HG02973 (cell line): ENCODE measurements around the gene RMC1.
"Not testable (repeated sequence)": the region's sequence is repeated elsewhere in the genome, so short reads cannot be mapped to it uniquely, and the experiment has no call there.

Source experiments
- ATAC-seq: cut with Tn5 transposase; IDR thresholded peaks from one replicate; pipeline ENCODE4 v1.9.1; 2021; ENCODE audit warnings: moderate library complexity; ENCODE audit not compliant: unreplicated experiment

The RMC1 gene

DNA sequence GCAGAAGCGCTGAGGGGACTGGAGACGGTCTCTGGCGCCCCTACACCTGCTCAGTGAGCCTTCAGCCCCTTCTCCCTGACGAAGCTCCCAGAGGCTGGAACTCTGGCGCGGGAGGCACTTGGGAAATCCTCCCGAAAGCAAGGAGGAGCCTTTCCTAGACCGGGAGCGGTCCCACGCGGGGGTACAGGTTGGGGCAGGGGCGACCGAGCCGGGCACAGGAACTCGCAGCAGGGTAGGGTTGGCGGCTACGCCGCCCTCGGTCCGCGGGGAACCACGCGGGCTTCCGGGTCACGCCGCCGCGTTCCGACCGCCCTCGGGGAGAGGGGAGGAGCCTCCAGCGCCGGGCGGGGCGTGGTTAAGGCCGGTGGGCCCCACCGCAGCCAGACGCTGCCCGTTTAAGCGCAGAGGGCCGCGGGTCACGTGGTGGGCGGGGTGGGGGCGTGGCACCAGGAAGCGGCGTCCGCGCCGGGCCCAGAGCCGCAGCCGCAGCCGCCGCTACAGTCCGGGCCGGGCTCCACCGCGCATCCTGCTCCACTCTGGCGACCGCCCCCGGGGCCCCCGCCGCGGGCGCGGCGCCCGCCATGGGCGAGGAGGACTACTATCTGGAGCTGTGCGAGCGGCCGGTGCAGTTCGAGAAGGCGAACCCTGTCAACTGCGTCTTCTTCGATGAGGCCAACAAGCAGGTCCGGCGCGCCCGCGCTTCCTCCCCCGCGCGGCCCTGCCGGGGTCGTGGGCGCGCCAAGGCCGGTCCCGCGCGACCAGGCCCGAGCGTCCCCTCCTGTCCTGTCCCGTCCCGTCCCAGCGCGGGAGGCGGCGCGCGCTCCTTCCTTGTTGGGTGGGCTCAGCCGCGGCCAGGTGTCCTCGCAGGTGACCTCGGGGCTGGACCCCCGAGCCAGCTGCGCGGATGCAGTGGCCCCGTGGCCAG lies at the start of gene RMC1:
Gene RMC1 (plus strand): TSS at position 474 of the 925 bp plus-strand sequence. CDS start 108 bp downstream, at position 582.
- ATAC-seq, result peak; percentile 66

DNA sequence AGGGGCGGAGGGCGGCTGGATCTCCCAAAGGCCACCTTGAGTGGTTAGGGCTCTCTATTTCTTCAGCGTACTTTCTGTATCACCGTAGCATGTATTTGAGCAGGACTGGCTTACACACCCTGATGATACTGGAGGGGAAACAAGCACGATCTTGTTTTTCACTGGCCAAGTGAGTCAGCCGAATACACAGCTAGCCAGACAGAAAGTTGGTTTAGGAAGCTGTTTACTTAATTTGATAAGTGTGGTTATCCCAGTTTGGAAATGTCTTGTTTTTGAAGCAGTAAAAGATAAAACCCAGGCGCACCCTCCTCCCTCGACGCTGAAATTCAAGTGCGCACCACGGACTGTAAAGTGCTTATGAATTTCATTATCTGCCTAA lies 49.6 kb upstream of the RMC1 start:
- ATAC-seq, result no peak

DNA sequence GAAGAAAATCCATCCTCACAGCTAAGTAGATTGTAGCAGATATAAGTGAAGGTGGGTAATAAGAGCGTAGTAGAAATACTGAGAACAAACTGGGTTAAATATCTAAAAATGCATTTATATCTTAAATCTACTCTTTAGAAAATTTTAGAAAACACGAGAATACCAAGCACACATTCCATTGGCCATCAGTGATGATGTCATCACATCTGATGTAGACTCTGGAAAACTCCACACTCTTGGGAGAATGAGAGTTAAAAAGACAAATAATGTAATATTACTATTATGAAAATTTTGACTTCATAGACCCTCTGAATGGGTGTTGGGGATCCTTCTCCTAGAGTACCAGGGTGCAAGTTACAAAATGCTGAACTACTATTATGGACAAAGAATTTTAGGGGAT lies 46.5 kb upstream of the RMC1 start:
- ATAC-seq, result no peak

DNA sequence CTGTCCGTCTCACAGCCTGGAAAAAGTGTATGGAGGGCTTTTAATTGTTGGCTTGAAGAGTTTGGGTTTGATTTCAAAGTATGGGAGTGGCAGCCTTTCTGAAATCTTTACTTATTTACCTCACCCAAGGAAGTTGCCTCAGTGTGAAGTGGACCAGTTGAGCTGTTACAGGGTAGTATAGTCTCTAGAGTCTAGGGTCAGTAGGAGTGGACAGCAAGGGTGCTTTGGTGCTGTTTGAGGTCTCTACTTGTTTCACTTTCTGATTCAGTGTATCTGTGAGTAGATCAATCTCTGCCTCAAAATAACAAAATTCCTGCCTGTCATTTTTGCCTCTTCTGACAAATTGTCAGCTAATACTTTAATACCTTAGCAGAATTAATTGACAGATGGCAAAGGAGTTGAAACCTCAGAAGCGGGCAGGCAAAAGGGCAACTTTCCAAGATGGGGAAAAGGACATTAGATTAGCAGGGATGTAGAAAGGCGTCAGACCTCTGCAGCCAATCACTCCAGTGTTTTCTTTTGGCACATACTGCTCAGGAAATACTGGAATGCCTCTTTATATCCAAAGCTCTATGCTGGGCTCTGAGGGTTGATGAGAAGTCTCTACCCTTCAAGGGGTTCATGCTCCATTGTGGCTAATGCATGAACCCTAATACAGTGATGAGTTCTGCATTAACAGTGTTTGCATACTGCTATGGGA lies 44.3 kb upstream of the RMC1 start:
- no peak for ATAC-seq

DNA sequence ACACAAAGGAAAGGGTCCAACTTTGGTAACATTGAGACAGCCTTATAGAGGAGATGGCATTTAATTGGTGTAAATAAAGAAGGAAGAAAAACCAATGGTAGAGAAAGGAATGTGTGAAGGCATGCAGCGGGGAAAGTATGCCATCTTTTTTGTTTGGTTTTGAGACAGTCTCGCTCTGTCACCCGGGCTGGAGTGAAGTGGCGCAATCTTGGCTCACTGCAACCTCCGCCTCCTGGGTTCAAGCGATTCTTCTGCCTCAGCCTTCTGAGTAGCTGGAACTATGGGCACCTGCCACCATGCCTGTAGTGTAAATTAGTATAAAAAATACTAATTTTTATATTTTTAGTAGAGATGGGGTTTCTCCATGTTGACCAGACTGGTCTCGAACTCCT lies 43.8 kb upstream of the RMC1 start:
- ATAC-seq, result no peak

DNA sequence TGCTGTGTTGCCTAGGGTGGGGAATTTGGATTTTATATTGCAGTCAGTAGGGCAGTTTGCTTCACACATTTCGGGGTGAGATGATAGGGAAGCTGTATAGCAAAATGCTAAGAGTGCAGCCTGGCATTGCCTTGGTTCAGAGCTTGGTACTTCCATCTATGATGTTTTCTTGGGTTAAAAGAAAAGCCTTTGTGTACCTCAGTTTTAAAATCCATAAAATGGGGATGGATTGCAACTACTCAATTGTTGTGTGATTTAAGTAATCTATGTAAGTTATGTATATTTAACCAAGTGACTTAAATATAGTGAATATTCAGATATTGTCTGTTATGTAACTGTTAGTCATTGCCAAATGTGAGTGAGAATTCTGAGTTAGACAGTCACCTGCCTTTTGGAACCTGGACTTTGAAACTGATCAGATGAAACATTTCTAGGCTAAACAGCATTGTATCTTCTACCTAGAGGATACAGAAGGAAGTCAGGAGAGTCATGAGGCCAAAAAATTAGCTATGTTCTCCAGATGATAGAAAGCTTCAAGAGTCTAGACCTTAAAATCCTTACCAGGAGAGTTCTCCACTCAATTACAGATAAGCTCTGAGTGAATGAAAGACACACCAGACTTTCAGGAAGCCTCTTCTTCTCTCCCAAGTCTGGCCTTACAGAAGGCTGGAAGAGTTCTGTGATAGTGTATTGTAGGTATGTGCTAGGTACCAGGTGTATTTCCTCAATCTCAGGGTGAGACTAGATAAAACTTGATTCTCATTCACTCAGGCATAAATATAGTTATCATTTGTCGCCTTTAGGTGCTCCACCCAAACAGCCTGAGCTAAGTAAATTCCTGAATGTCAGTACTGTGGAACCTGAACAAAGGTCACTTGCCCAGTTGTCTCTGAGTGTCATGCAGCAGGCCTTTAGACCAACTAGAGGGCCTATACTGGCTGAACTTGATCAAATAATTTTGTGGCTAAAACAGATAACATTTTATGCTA lies 42.7 kb upstream of the RMC1 start:
- ATAC-seq, result no peak

DNA sequence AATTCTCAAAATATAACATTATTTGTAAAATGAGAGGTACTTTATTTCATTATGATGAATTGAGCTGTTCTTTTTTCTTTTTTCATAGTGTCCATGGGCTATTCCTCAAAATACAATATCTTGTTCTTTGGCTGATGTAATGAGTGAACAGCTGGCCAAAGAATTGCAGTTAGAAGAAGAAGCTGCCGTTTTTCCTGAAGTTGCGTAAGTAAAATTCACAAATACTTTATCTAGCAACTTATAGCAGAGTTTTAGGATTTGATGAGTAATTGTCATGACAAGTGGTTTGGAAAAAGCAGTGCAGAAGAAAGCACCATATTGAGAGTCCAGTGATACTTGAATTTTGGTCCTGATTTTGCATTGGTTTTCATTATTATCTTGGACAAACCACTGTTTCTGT lies 40.4 kb upstream of the RMC1 start:
- no peak for ATAC-seq

DNA sequence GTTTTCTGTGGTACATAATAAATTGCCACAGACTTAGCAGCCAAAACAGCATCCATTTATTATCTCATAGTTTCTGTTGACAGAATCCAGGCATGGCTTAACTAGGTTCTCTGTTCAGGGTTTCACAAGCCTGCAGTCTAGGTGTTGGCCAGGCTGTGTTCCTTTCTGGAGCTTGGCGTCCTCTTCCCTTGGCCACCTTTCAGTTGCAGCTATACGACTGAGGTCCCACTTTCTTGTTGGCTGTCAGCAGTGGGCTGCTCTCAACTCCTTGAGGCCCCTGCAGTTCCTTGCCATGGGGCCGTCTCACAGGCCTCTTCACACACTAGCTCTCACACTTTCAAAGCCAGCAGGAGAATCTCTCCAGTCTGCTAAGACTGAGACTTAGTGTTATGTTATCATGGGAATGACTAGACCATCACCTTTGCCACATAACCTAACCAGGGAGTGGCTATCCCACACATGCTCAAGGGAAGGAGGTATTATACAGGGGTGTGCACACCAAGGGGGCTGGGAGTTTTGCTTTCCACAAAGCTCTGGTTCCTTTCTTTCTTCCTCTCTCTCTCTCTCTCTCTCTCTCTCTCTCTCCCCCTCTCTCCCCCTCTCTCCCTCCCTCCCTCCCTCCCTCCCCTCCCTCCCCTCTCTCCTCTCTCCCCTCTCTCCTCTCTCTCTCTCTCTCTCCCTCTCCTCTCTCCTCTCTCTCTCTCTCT lies 34.4 kb upstream of the RMC1 start:
- no peak for ATAC-seq

DNA sequence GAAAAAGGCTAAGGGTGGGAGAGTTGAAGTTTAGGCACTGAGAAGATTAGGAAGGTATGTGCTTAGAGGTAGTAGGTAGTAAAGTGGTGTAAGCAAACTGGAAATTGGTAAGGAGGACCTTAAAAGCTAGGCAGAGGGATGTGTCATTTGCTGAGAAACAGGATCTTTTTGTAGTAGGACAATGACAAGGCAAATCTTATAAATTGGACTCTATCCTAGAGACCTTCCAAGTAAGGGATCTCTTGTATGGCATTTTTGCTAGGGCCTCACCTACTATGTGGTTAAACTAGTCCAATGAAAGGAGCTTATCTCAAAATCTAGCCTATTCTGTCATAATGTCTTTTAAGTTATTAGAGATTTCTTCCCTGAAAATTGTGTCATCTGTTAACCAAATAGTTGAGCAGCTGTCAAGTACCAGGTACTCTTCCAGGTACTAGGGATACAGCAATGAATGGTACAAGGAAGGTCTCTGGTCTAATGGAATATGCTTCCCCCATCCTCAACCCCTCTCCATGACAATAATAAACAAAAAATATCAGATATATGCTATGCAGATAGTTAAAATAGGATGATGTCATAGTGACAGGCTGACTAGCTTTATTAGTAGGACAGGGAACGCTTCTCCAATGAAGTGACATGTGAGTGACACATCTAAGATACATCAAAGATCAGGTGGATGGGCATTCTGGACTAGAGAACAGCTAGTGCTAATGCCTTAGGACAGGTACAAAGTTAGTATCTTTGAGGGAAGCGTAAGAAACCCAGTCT lies 32.5 kb upstream of the RMC1 start:
- ATAC-seq, result no peak

DNA sequence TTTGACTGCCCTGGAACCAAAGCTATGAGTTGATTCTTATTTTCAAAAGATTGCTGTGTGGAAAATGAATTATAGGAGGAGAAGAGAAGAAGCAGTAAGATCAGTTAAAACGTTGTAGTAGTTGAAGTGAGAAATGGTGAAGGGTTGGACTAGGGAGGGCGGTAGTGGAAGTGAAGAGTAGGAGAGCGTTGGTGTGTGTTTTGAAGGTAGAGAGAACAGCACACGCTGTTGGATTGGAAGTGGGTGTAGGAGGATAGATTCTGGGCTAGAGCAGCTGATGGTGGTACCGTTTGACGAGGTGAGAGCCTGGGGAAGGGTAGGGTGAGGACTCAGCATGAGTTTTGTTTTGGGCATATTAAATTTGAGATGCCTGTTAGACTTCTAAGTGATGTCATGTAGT lies 31.8 kb upstream of the RMC1 start:
- ATAC-seq, result no peak

DNA sequence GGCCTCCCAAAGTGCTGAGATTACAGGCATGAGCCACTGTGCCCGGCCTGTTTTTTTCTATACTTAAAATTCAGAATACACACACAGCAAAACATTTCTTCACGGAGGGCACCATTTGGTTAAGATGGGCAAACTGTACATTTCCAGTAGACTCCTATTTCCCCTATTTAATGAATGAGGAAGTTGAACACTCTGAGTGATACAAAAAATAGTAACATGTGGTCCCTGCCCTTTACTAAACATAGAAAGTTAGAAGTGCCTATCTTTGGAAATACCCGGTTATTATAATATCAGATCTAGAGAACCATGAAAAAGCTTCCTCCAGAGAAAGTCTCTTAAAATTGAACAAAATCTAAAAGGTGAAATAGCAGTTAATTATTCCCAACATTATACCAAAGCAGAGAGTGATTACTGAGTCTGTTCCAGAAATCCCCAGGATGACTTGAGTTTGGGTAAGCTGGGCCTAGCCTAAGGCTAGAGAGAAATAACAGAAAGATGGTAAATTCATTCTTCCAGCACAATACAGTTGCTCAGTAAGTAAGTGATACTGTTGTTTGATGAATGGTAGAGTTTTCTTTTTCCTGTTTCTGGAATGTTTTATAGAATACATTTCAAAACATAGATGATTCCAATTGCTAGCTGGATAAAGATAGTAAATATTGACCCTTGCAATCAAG lies 23.3 kb upstream of the RMC1 start:
- ATAC-seq, result no peak

DNA sequence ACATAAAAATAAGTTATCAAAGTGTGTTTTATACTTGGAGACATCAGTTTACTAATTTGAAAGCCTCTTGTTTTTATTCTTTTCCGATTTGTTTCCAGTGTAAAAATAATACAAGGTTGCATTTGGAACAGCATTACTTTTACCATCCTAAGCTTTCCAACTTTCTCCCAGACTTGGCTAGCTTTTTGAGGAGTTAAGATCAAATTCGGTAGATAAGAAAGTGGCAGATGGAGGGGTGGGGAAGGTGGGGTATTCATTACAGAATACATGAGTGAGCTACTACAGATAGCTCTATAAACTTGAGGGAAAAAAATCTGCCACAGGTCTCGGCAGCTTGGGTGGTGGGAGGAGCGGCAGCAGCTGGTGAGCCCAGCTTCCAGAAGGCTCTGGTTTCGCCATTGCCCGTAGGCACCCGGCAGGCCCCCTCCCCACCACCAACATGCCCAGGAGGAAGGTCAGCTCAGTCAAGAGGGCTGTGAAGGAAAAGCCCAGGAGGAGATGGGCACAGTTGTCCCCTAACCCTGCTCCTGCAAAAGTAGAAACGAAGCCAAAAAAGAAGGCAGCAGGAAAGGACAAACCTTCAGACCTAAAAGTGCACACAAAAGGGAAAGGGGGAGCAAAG lies 18.6 kb upstream of the RMC1 start:
- no peak for ATAC-seq

DNA sequence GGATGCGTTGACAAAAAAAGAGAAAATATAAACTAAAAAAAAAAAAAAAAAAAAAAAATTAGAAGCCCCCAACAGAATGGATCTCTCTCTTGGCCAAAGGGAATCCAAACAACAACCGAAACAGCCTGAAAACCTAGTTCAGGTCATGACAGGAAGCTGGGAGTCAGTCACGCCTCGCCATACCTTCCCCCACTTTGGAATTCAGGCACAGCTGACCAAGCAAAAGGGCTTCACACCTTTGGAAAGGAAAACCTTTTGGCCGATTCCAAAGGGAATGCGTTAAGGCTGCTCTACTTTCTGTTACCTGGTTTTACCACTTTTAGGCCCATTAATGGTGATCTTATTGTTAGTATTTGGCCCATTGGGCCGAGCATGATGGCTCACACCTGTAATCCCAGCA lies 17.9 kb upstream of the RMC1 start:
- ATAC-seq, result no peak

DNA sequence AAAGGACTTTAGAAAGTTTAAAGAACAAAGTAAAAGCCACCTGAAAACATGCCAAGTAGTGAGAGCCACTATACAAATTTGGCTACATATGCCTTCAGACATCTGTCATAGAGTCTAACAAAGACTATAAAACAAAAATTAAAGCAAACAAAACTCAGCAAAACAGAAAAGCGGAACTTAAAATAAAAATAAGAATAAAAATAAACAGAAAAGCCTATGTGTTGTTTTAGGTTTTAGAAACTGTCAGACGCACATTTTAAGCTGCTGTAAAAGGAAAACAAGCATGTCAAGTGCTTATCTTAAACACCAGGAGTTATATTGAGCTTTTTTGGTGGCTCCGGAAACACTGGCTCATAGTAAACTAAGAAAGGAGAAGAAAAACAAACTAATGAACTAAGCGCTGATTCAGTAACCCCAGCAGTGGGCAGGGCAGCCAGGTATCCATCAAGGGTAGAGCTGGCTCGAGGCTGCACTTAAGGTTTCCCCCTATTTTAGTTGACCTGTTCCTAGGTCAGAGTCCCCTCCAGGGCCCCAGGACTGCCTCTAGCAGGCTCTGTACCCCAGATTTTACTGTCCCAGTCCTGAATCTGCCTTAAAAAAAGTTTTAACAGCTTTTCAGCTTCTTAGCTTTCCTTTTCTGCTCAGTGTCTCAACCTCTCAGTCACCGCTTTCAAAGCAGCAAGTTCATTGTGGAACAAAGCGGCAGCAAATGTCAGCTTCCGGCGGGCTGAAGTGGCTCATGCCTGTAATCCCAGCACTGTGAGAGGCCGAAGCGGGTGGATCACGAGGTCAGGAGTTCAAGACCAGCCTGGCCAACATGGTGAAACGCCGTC lies 15.4 kb upstream of the RMC1 start:
- peak; percentile 54 for ATAC-seq

DNA sequence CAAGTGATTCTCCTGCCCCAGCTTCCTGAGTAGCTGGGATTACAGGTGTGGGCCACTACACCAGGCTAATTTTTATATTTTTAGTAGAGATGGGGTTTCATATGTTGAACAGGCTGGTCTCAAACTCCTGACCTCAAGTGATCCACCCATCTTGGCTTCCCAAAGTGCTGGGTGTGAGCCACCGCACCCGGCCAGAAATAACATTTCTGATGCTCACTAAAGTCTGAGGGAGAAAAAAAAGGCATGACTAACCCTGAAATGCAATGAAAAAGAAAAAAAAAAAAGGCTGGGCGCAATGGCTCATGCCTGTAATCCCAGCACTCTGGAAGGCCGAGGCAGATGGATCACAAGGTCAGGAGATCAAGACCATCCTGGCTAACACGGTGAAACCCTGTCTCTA lies 13.7 kb upstream of the RMC1 start:
- not testable (repeated sequence) for ATAC-seq

DNA sequence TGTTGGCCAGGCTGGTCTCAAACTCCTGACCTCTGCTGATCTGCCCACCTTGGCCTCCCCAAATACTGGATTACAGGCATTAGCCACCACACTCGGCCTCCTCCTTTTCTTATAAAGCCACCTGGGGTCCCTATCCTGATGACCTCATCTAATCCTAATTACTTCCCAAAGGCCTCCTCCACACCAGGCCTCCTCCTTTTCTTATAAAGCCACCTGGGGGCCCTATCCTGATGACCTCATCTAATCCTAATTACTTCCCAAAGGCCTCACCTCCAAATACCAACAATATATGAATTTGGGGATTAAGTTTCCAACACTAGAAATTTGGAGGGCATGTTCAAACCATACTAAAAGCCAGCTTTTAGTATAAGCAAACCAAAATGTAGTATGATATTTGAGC lies 9.7 kb upstream of the RMC1 start:
- ATAC-seq, result no peak

DNA sequence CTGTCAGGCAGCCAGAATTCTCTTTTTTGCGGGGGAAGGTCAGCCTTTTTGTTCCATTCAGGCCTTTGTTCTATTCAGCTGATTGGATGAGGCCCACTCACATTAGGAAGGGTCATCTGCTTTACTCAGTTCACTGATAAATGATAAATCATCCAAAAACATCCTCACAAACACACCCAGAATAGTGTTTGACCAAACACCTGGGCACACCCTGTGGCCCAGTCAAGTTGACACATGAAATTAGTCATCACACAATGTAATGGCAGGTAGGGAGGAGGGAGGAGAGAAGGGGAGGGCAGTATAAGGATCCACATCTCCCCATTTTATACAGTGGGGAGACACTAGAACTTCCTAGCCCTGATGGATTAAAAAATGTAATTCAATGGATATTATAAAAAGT lies 8.3 kb upstream of the RMC1 start:
- ATAC-seq, result no peak
